ENCODE results near the gene SCCPDH. TPM values are rescaled to one million over a fixed set of nuclear protein-coding genes. Genes with fewer than 3 reads are reported as not detected.

The SCCPDH gene
- polyA plus RNA-seq, 1 experiment, result 21.1 TPM

DNA sequence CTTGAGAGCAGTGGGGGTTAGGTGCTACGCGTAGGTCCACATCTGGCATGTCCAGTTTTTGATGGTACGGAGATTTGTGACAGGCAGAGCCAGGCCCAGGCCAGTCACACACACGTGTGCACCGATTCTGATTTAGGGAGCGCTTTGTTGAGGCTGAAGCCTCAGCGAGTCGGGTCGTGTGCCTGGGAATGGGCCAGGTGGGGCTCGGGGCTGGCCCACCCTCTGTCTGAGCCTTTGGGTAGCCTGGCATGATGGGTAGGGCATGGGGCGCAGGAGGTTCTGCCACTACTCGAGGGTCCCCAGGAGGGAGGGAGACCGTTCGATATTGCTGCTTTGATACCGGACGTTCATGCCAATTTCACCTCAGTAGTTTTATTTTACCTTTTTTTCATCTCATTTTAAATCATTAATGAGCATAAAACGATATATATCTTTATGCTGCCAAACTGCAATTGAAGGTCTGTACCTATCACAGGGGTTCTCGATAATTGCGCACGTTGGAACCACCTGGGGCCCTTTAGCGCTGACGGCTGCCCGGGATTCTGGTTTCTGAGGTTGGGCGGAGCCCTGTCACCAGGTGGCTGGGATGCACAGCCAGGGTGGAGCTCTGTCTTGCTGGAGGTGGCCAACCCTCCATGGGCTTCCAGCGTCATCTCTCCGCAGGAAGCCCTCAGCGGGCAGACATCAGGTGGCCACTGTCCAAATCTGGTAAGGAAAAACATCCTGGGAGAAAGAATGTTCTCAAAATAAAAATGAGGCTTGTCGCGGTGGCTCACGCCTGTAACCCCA, 71.9 kb downstream of the SCCPDH start:
- Histone ChIP-seq H3K27me3 (ENCODE audit: control insufficient read depth, insufficient read depth, low read length) (no peaks in the 10 kb centered on the region), H3K36me3 (ENCODE audit: control insufficient read depth, insufficient read depth, low read length) (no peaks in the 10 kb centered on the region), H3K4me3 (ENCODE audit: low read depth, low read length) (no peak overlapping the region)
- TF ChIP-seq CTCF (IDR thresholded peaks at IDR 0.05; ENCODE audit: insufficient read depth, low read depth, low read length), result no peak
- POLR2A ChIA-PET, result no interaction called here
- no peak for DNase-seq (ENCODE audit: low read depth)
- CTCF ChIA-PET, result interaction anchor here (0.6 kb wide), 1 partner anchor 1809 kb away, joined by 3 read pairs; no protein-coding TSS in a partner anchor

DNA sequence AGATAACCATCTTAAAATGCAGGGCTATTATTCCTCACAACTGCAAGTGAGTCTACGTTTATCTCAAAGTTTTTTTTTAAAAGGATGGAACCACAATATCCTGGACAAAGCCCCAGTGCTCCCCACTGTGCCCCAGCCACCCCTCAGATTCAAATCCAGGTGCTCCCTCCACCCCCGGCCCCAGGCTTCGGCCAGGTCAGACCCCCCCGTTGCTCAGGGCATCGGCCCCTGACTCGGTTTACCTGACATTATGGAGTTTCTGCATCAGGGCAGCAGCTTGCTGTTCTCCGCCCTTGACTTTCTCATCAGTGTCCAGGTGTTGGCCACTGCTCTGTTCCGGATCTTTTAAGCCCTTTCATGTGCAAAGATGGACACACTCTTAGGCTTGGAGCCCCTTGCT, 72.9 kb downstream of the SCCPDH start:
- TF ChIP-seq CTCF (IDR thresholded peaks at IDR 0.05; ENCODE audit: insufficient read depth, low read depth, low read length), result no peak
- Histone ChIP-seq H3K4me3 (ENCODE audit: low read depth, low read length) (no peak overlapping the region), H3K36me3 (ENCODE audit: control insufficient read depth, insufficient read depth, low read length) (no peaks in the 10 kb centered on the region), H3K27me3 (ENCODE audit: control insufficient read depth, insufficient read depth, low read length) (no peaks in the 10 kb centered on the region)
- ChIA-PET POLR2A (no interaction called here), CTCF (no interaction called here)
- DNase-seq (ENCODE audit: low read depth), result no peak

DNA sequence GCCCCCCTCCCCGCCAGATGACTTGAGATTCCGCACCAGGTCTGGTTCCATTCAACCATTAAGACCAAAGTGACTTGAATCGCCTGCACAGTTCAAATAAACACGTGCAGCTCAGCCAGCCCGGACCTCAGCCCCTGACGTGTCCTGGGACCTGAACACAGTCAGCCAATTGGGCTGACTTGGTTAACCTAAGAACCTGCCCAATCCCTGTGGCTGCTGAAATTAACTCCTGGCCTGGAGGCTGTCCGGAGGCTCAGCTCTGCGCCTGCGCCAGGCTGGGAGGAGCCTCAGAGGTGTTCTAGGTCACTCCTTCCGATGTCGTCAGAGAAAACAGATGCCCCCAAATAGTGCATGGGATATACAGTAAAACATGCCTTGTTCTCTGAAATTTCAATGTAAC, 73.4 kb downstream of the SCCPDH start:
- TF ChIP-seq CTCF (IDR thresholded peaks at IDR 0.05; ENCODE audit: insufficient read depth, low read depth, low read length), result no peak
- Histone ChIP-seq H3K4me3 (ENCODE audit: low read depth, low read length) (no peak overlapping the region), H3K27me3 (ENCODE audit: control insufficient read depth, insufficient read depth, low read length) (no peaks in the 10 kb centered on the region; the same call in 1 of the 2 replicates), H3K36me3 (ENCODE audit: control insufficient read depth, insufficient read depth, low read length) (no peaks in the 10 kb centered on the region)
- ChIA-PET CTCF (no interaction called here), POLR2A (no interaction called here)
- no peak for DNase-seq (ENCODE audit: low read depth)

DNA sequence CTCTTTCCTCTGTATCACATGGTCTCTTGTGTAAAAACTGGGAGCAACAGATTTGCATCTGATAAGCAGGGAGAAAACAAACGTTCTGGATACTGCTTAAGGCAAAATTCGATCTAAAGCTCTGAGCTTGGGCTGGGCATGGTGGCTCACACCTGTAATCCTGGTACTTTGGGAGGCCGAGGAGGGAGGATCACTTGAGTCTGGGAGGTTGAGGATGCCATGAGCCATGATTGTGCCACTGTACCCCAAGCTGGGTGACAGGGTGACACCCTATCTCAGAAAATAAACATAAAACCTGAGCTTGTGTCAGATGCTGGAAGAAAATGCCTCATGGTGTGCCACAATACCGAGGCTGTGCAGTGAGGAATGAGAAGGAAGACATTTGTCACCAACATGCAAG, 73.9 kb downstream of the SCCPDH start:
- H3K36me3 ChIP-seq (ENCODE audit: control insufficient read depth, insufficient read depth, low read length), result no peaks in the 10 kb centered on the region
- H3K27me3 ChIP-seq (ENCODE audit: control insufficient read depth, insufficient read depth, low read length), result no peaks in the 10 kb centered on the region; the same call in 1 of the 2 replicates
- H3K4me3 ChIP-seq (ENCODE audit: low read depth, low read length), result no peak overlapping the region
- no peak for DNase-seq (ENCODE audit: low read depth)
- CTCF ChIA-PET, result no interaction called here
- POLR2A ChIA-PET, result no interaction called here
- TF ChIP-seq CTCF (IDR thresholded peaks at IDR 0.05; ENCODE audit: insufficient read depth, low read depth, low read length), result no peak

DNA sequence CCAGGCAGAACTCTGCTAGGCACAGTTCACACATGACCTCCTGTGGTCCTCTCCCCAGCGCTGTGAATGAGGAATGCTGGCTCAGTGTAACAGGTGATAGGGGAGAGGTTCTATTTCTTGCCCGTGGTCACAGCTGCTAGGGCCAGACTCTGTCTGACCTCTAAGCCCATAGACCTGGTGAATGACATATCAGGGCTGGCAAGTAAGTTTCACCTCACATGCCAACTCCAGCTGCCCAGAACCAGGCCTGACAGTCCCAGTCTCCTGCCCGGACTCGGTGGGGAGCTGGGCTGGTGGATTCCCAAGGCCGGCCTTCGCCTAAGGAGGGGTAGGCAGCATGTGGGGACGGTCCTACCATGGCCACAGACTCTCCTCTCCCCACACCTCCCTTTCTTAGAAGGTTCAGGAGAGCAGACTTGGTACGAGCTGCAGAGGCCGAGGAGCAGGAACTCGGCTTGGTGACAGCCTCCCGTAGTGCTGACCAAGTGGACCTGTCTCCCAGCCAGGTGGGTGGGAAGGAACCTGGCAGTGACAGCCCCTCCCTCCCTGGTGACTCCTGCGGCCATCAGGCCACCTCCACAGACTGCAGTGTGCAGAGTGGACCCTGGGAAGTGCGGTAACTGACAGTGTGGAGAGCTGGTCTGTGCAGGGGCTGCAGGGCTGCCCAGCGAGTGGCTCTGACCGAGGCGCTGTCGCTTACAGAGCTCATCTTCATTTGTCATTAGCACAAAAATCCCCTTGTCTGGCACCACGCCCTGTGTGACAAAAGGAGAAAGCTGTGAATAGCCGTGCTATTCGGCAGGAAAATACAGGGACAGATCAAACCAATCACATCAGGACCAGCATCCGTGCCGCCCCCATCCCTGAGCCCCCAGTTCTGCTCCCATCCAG, 74.6 kb downstream of the SCCPDH start:
- CTCF ChIA-PET, result no interaction called here
- Histone ChIP-seq H3K27me3 (ENCODE audit: control insufficient read depth, insufficient read depth, low read length) (no peaks in the 10 kb centered on the region; the same call in 1 of the 2 replicates), H3K36me3 (ENCODE audit: control insufficient read depth, insufficient read depth, low read length) (no peaks in the 10 kb centered on the region), H3K4me3 (ENCODE audit: low read depth, low read length) (no peak overlapping the region)
- no peak for DNase-seq (ENCODE audit: low read depth)
- POLR2A ChIA-PET, result no interaction called here
- no peak for TF ChIP-seq CTCF (IDR thresholded peaks at IDR 0.05; ENCODE audit: insufficient read depth, low read depth, low read length)

Measured in BJ (cell line).